Activated CD8-positive, alpha-beta T cell treated with anti-CD3 and anti-CD28 coated beads for 36 hours (primary cell): Measurements from ENCODE around the gene GANC. TPM values are rescaled to one million over a fixed set of nuclear protein-coding genes. Genes with fewer than 3 reads are reported as not detected.

ENCODE experiments used
- ATAC-seq: fragments of 200-7000 bp; cut with Tn5 transposase; one replicate; pipeline ENCODE4 v1.10.0; 2021; ENCODE audit warnings: mild to moderate bottlenecking, moderate library complexity
- CTCF ChIA-PET: fragments of 350-600 bp; sonication (Branson Sonifier 250); formaldehyde crosslinking; loops from one replicate; lab custom pipeline; 2021; ENCODE audit warnings: antibody characterized with exemption; lab: Charles Lee
- POLR2A ChIA-PET: fragments of 350-600 bp; sonication (Branson Sonifier 250); formaldehyde crosslinking; loops from one replicate; lab custom pipeline; 2021; ENCODE audit warnings: antibody characterized with exemption; lab: Charles Lee
- DNase-seq: peaks from one replicate; pipeline ENCODE4 v3.0.0-alpha.2; 2020
- H3K27ac Mint-ChIP-seq: one replicate; pipeline ENCODE4 v1.8.0; 2021; ENCODE audit warnings: mild to moderate bottlenecking, mixed read lengths
- H3K27me3 Mint-ChIP-seq: one replicate; pipeline ENCODE4 v1.8.0; 2021; ENCODE audit warnings: mixed read lengths
- H3K36me3 Mint-ChIP-seq: one replicate; pipeline ENCODE4 v1.8.0; 2021; ENCODE audit warnings: low read depth, mixed read lengths
- H3K4me1 Mint-ChIP-seq: one replicate; pipeline ENCODE4 v1.8.0; 2021; ENCODE audit warnings: low read depth, mixed read lengths
- H3K4me3 Mint-ChIP-seq: one replicate; pipeline ENCODE4 v1.8.0; 2021; ENCODE audit warnings: mild to moderate bottlenecking, moderate library complexity, mixed read lengths
- H3K9me3 Mint-ChIP-seq: one replicate; pipeline ENCODE4 v1.8.0; 2021; ENCODE audit warnings: mixed read lengths
- intact Hi-C: fragments of 100-400 bp; cut with micrococcal nuclease; formaldehyde crosslinking; loops from one replicate; pipeline ENCODE4 v1.10.0; 2022
- total RNA-seq, 2 experiments: library from RNA; stranded (reverse); gene quantifications; one replicate each; pipeline ENCODE4 v1.2.3, GENCODE V29; 2021
- TF ChIP-seq, protein P1 (sequence below): fragments of 200-600 bp; IDR thresholded peaks from one replicate; pipeline ENCODE4 v1.8.0; 2022; ENCODE audit warnings: antibody characterized with exemption, mild to moderate bottlenecking

GANC gene
- total RNA-seq, 2 experiments from 2014 or later, result 18.0 to 22.2 TPM

- ChIA-PET CTCF (no interaction called here), POLR2A (no interaction called here)
- TF ChIP-seq, protein P1, sequence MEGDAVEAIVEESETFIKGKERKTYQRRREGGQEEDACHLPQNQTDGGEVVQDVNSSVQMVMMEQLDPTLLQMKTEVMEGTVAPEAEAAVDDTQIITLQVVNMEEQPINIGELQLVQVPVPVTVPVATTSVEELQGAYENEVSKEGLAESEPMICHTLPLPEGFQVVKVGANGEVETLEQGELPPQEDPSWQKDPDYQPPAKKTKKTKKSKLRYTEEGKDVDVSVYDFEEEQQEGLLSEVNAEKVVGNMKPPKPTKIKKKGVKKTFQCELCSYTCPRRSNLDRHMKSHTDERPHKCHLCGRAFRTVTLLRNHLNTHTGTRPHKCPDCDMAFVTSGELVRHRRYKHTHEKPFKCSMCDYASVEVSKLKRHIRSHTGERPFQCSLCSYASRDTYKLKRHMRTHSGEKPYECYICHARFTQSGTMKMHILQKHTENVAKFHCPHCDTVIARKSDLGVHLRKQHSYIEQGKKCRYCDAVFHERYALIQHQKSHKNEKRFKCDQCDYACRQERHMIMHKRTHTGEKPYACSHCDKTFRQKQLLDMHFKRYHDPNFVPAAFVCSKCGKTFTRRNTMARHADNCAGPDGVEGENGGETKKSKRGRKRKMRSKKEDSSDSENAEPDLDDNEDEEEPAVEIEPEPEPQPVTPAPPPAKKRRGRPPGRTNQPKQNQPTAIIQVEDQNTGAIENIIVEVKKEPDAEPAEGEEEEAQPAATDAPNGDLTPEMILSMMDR, result no peak
- Mint-ChIP-seq H3K27me3 (no peaks in the 10 kb centered on the region), H3K4me3 (no peak overlapping the region), H3K27ac (no peak overlapping the region), H3K4me1 (no peaks in the 10 kb centered on the region), H3K9me3 (no peaks in the 10 kb centered on the region), H3K36me3 (peaks cover 8% of the 10 kb centered on the region)
- no peak for ATAC-seq
- no peak for DNase-seq
- intact Hi-C loops, result no loop called here
Measured at GRCh38 chr15:42356851-42357250, 83.8 kb downstream of the GANC start.

- Mint-ChIP-seq H3K4me3 (no peak overlapping the region), H3K4me1 (no peaks in the 10 kb centered on the region), H3K27ac (no peak overlapping the region), H3K9me3 (no peaks in the 10 kb centered on the region), H3K36me3 (peaks cover 3% of the 10 kb centered on the region), H3K27me3 (no peaks in the 10 kb centered on the region)
- CTCF ChIA-PET, result no interaction called here
- POLR2A ChIA-PET, result no interaction called here
- TF ChIP-seq, protein P1, result no peak
- ATAC-seq (no peak), DNase-seq (no peak)
- intact Hi-C loops, result no loop called here
Measured at GRCh38 chr15:42358141-42358540, 85.1 kb downstream of the GANC start.

GRCh38 chr15:42359249-42359648, 86.2 kb downstream of the GANC start, which contains the start of gene CAPN3:
CAPN3 (plus strand) TSS chr15:42359501; CDS start chr15:42359806, 305 bp downstream.
- no peak within 1 kb of the TSS for H3K4me3 Mint-ChIP-seq
- no peaks in the 10 kb centered on the region for H3K4me1 Mint-ChIP-seq
- intact Hi-C loops, result no loop called here
- H3K27ac Mint-ChIP-seq, result no peak within 1 kb of the TSS
- H3K27me3 Mint-ChIP-seq, result no peaks in the 10 kb centered on the region
- DNase-seq, result no peak
- TF ChIP-seq, protein P1, result no peak
- ChIA-PET POLR2A (interaction anchor here (0.8 kb wide), 1 partner anchor 80 kb away, joined by 3 read pairs; no protein-coding TSS in a partner anchor), CTCF (no interaction called here)
- no peaks in the 10 kb centered on the region for H3K36me3 Mint-ChIP-seq
- H3K9me3 Mint-ChIP-seq, result no peaks in the 10 kb centered on the region
- no peak for ATAC-seq

DNA sequence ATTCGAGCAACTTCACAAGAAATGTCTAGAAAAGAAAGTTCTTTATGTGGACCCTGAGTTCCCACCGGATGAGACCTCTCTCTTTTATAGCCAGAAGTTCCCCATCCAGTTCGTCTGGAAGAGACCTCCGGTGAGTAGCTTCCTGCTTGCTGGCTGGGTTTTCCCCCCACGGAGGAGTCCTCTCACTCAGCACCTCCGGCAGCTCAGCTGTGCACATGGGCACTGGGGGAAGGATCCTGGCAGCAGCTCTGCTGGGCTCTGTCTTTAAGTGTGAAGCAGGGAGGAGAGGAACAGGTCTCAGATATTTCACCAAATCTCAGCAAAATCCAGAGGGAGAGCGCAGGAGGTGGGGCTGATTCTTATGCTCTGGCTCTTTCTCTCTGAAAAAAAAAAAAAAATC, 87.0 kb downstream of the GANC start:
- Mint-ChIP-seq H3K4me3 (no peak overlapping the region), H3K36me3 (no peaks in the 10 kb centered on the region), H3K4me1 (no peaks in the 10 kb centered on the region), H3K27ac (no peak overlapping the region), H3K9me3 (no peaks in the 10 kb centered on the region), H3K27me3 (no peaks in the 10 kb centered on the region)
- CTCF ChIA-PET, result no interaction called here
- intact Hi-C loops, result no loop called here
- no peak for ATAC-seq
- POLR2A ChIA-PET, result no interaction called here
- TF ChIP-seq, protein P1, result no peak
- no peak for DNase-seq

DNA sequence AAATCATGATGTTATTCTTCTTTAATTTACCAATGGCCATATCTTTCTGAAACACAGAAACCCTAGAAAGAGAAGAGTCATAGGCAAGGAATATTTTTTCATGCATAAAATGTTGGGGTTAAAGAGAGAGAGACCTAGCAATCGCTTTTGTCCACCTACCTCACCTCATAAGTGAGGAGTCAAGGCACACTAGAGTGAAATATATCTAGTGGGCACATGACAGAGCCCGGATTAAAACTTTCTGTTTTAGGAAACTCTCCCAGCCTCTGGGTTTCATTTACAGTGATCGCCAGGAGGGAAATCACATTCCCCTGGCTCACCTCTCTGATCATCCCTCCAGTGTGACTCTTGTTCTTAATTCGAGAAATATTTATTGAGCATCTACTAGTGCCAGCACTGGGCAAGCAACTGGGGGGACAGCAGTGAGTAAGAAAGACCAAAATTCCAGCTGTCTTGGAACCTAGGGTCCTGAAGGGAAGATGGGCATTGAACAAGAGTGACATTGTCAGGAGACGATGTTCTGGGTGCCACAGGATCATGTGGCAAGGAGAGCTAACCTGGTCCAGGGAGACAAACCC, 87.6 kb downstream of the GANC start:
- POLR2A ChIA-PET, result no interaction called here
- ATAC-seq (no peak), DNase-seq (no peak)
- CTCF ChIA-PET, result no interaction called here
- intact Hi-C loops, result no loop called here
- Mint-ChIP-seq H3K27me3 (no peaks in the 10 kb centered on the region), H3K27ac (no peak overlapping the region), H3K4me1 (no peaks in the 10 kb centered on the region), H3K9me3 (no peaks in the 10 kb centered on the region), H3K36me3 (no peaks in the 10 kb centered on the region), H3K4me3 (no peak overlapping the region)
- TF ChIP-seq, protein P1, result no peak
